SK-N-MC (cell line): Measurements from ENCODE around the gene BTG2.

Experiments
- FOXP2 ChIP-seq: optimal IDR thresholded peaks from 2 replicates; pipeline ENCODE3; 2011; ENCODE audit warnings: mild to moderate bottlenecking, moderate library complexity; ENCODE audit not compliant: insufficient read depth; ENCODE audit errors: extremely low read length, control extremely low read depth
- POLR2AphosphoS5 ChIP-seq: IDR thresholded peaks from 2 replicates; pipeline ENCODE4 v1.6.1; 2012; ENCODE audit warnings: mild to moderate bottlenecking, low read depth, low read length, borderline replicate concordance

DNA sequence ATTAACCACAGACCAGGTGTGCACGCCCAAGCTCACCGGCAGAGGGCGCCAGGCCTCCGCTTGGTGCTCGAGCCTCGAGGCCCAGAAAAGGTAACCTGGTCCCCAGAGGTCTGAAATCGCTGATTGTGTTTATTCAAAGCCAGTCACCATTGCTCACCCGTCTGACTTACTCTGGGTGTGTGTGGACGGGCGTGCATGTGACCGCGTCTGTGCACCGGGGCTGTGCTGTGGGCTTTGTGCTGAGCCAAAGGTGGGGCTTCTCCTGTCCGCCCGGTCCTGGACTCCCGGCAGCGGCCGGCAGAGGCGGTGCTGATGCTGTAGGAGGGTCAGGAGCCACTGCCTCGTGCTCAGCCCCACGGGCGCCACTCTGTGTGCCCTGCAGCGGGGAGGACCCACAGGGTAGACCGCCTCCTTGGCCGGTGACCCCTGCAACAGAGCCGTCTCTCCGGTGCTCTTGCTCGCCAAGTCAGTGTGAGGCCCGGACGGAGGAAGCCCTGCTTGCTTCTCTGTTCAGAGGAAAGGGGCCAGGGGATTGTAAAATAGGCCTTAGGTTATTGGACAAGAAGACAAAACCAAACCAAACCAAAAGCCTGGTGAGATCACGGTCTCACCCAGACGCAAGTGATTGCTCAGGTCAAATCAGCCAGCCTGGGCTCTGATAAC, 32.0 kb upstream of the BTG2 start:
- no peak for TF ChIP-seq POLR2AphosphoS5
- TF ChIP-seq FOXP2: no peak
